GM18505 (cell line): ENCODE data around the gene GLTP.
"Not testable (repeated sequence)": the region's sequence is repeated elsewhere in the genome, so short reads cannot be mapped to it uniquely, and the experiment has no call there.

Source experiments
- ATAC-seq: cut with Tn5 transposase; IDR thresholded peaks from one replicate; pipeline ENCODE4 v1.9.1; 2021; ENCODE audit not compliant: unreplicated experiment
- POLR2A ChIP-seq: IDR thresholded peaks from 4 replicates; pipeline ENCODE4 v1.6.1; 2011; ENCODE audit warnings: borderline replicate concordance; ENCODE audit not compliant: insufficient read depth, insufficient read length; ENCODE audit errors: extremely low read depth

GLTP gene

DNA sequence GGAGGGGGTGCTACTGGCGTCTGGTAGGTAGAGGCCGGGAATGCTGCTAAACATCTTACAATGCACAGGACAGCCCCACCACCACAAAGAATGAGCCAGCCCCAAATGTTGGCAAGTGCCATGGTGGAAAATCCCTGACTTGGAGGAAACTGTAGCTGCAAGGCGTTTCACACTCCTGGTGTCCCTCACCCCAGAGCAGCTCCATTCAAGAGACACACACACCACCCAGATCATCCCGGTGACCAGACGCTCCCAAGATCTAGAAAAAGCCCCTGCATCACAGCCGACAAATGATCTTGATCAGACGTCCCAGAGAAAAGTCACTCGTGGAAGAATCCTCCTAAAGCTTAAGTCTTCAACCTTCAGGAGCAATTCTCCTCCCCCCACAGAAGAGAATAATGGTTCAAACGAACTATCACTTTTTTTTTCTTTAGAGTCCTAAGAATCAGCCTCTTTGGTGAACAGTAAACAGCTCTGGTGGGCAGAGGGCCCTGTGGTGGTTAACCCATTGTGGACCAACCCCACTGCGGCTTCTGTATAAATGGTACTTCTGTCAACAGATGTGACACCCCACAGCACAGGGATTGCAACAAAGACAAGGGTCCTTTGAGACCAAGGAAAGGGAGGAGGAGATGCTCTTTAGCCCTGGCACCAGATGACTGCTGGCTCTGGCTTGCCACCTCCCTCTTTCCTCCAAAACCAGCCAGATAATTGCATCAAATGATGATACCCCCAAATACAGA is 2.7 kb downstream of the GLTP start:
- TF ChIP-seq POLR2A: no peak
- no peak for ATAC-seq

DNA sequence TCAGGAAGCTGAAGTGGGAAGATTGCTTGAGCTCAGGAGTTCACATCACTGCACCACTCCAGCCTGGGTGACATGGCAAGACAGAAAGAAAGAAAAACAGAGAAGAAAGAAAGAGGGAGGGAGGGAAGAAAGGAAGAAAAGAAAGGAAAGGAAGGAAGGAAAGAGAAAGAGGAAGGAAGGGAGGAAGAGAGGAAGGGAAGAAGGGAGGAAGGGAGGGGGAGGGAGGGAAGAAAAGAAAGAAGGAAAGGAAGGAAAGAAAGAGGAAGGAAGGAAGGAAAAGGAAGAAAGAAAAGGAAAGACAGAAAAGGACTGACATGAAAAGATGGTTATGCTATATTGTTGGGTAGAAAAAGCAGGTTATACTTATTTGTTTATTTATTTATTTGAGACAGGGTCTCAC is 3.9 kb downstream of the GLTP start:
- ATAC-seq: no peak
- no peak for TF ChIP-seq POLR2A

- ATAC-seq: no peak
- TF ChIP-seq POLR2A: no peak
Measured at GRCh38 chr12:109875572-109876131, 4.7 kb downstream of the GLTP start.

- ATAC-seq: no peak
- no peak for TF ChIP-seq POLR2A
Measured at GRCh38 chr12:109873653-109874052, 6.7 kb downstream of the GLTP start.

DNA sequence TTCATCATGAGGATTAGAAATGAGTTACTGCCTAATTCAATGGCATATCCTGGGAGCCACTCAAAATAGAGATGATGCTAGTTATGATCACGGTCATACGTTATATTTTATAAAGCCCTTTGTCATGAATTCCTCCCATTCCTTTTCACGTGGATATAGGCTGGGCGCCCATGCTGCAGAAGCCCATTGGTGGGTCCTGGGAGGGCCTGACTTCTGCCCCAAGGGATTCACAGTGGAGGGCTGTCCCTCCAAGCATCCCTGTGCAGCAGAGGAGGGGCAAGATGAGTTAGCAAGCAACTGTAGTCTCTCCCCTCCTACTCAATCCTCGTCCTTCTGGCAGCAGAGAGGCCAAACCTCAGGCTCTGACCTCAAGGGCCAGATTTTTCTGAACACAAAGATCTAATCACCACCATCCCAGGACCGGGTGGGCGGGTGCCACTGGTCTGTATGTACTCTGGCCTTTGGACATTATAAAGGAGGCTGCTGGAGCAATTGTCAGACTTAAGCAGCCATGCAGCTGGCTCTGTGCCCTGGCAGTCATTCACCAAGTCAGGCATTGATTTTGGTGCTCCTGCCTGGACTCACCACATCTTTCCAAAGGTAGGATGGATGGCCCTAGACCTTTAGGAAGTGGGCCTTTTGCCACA is 8.6 kb downstream of the GLTP start:
- TF ChIP-seq POLR2A: no peak
- ATAC-seq: no peak

DNA sequence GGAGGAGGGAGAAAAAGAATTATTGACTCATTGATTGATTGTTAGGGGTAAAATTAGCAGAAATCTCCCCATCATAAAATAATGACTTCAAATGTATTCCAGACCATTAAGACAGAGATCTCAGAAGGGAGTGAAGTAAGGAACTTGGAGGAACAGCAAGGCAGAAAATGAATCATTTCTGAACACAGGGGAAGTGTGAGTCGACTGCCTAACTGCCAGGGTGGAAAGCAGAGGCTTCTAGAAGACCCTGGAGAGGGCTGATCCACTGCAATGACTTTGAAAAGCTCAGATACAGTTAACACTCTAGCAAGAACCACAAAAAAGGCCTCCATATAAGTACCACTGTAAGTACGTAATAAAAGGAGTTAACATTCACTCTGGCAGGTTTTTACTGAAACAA is 9.7 kb downstream of the GLTP start:
- no peak for TF ChIP-seq POLR2A
- ATAC-seq: no peak

GRCh38 chr12:109868182-109869051 is 11.9 kb downstream of the GLTP start:
- TF ChIP-seq POLR2A: no peak
- no peak for ATAC-seq

DNA sequence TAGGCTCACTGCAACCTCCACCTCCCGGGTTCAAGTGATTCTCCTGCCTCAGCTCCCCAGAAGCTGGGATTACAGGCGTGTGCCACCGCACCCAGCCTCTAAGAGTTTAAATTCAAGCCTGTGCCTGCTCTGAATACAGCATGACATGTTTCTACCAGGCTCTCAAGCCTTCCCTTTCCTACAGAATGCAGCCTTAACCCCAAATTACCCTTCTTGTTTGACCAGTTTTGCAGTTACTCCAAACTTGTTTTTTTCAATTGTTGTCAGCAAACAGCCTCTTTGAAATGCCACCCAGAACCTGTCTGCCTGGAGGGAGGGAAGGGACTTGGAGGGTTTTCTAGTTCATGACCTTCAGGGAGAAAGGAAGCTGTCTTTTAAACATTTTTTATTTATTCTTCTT is 15.4 kb downstream of the GLTP start:
- ATAC-seq: no peak
- TF ChIP-seq POLR2A: no peak

DNA sequence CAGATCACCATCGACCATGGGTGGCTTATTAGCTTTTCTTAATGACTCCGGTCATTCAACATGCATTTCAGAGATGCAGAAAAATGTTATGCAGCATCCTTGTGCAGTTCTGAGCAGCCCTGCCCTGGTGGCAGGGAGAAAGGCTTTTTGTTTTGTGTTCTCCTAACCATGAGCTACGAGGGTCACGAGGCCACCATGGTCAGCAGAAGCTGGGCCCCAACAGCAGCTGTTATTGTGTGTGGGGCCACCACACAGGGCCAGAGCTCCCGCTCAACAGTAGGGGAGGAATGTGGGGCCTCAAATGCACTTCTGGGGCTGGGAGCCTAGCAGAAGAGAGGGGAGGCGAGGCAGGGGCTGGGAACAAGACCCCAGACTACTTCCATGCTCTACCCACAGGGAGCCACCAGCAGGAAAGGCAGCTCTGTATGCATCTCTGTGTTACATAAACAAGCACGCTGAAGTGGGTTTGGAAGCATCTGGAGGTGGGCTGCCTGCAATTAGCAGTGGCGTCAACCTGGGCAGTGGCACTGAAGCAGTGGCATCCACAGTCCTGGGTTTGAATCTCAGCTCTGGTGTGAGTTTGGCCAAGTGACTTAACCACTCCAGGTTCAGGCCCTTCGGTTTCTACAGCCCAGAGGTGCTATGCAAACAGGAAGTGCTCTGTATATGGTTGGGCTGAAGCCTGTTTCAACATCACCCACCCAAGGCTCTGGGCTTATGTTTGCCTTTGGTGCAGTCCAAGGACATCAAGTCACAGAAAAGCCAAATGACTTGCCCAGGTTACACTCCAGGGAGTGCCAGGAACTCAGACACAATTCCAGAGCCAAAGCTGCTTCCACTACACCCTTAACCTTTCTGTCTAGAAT is 16.3 kb downstream of the GLTP start:
- no peak for TF ChIP-seq POLR2A
- no peak for ATAC-seq

GRCh38 chr12:109862491-109862890 is 17.9 kb downstream of the GLTP start:
- not testable (repeated sequence) for ATAC-seq

DNA sequence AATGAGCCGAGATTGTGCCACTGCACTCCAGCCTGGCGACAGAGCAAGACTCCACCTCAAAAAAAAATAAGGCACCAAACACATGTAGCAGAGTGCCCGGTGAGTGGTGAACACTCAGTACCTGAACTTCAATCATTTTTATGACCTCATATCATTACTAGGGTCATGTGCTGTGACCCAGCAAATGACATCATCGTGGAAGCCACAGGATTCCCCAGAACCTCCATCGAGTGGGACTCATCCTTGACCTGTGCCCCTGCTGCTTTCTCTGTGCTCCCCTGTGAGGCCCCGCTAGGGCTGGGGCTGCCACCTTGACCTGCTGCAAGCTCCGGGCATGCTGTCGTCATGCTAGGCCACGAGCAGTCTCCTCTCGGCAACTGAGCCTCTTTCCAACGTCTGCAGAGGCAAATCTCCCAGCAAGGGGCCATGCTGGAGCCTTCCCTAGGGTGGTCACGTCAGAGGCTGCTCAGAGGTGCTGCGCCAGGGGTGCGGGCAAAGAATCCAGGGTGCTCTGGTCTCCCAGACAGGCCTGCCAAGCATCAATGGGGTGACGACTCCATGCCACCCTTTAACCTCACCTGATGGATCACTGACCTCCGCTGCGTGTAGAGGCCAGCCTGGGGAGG is 18.5 kb downstream of the GLTP start:
- ATAC-seq: no peak
- TF ChIP-seq POLR2A: no peak

GRCh38 chr12:109860977-109861376 is 19.4 kb downstream of the GLTP start:
- TF ChIP-seq POLR2A: no peak
- no peak for ATAC-seq
